Frontal cortex (tissue), 4 donors: ENCODE results near the gene AGBL4. TPM values are rescaled to one million over a fixed set of nuclear protein-coding genes. Genes with fewer than 3 reads are reported as not detected.

Experiments
- DNase-seq, 2 donors: peaks; one replicate each; pipeline ENCODE4 v3.0.0; 2012; ENCODE audit warnings: low spot score in 2 of 2
- FAIRE-seq: peaks from 2 replicates; lab custom pipeline; 2012; peaks lifted over from hg19 to GRCh38; lab: Jason Lieb, UNC
- total RNA-seq: library from RNA; depleted of rRNA; stranded (reverse); fragments of >200 nt; gene quantifications from one replicate; pipeline ENCODE4 v1.2.3, GENCODE V29; 2014
- donor health status: control.
- donor health status: control.
- donor health status: control.

The AGBL4 gene
- total RNA-seq, 1 donor from 2014 or later, result 3.3 TPM

DNA sequence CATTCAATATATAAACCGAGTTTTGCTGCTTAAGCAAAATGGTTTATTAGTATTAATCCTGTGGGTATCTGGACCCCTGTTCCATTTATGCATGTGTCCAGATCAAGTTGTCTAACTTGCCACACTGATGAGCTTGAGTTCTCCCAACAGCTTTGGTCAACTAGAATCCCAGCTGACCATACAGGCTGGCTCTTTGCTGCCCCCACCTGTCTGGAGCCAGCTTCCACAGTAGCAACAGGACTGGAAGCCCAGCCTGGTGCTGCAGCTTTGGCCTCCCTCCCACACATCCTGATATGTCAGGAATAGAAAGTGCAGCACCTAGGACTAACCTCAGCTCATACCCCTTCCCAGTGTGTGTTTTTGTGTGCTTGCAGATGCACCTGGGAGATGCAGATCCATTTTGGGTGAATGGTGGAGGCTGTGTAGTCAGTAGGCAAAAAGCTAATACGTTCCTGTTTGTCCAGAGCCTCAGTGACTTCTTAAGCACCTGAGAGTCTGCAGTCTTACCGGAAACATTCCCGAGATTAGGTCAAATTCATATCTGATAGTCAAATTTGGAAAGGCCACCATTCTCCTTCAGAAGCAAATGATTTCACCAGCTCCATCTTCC lies 1206.1 kb downstream of the AGBL4 start:
- FAIRE-seq (no peak), DNase-seq (peak; percentile 2 to 17)

DNA sequence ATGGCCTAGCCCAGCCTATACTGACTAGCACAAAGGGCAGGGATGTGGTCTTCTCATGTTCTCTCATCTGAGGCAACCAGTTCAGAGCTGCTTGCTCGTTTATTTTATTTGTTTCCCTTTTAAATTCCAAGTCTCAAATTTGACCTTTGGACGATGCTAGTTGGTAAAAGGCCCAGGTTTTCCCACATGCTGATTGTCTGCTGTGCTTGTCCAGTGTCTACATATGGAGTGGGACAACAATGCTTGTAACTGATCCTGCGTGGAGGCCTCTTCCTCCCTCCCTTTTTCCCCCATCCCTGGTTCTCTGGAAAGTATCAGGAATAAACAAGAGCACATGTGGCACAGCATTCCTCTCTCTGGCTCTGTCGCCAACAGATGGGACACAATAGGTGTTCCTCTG lies 1213.0 kb downstream of the AGBL4 start:
- FAIRE-seq, result no peak
- no peak for DNase-seq

DNA sequence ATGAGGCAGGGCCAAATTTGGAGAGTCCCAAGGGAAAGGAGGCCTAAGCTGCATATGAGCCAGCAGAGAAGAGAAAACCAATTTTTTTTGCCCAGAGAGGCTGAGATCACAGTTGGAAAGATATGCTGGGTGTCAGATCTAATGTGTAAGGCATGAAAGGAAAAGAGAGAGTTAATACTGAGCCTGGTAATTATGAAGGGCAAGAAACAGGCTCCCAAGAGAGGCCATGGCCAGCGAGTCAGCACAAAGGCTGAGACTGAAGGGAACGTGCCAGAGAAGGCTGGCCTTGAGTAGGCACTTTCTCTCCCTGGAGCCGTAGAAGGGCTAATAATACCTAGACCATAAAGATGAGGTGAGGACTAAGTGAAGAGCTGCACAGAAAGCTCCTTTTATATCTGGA lies 1215.3 kb downstream of the AGBL4 start:
- no peak for FAIRE-seq
- no peak for DNase-seq

DNA sequence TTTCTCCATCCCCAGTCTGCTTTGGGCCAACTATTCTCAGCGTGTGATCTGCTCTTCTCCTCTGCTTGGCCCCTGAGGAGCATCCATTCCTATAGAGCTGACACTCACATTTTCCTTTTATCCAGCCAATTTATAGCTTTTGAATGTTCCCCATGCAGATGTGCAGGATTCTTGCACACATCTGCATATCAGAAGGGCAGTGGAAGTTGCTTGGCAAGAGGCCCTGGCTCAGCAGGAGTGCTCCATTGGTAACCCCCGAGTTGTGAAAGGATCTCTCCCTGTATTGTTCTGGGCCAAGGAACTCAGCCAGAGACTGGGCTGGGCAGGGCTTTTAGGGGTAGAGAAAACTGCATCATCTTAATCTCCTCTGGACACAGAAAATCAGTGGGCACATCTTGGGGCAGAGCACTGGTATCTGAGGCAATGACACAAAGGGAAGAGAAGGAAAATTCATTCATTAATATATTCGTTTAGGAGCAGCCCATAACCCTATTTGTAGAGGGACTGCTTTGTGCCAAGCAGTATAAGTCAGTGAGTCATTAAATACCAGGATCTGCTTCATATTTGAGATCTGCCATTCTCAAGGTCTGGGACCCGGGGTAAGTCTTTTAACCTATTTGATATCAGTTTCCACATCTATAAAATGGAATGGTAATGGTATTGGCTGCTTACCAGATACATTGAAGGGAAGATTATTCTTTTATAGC lies 1216.0 kb downstream of the AGBL4 start:
- DNase-seq, result no peak
- FAIRE-seq, result no peak

DNA sequence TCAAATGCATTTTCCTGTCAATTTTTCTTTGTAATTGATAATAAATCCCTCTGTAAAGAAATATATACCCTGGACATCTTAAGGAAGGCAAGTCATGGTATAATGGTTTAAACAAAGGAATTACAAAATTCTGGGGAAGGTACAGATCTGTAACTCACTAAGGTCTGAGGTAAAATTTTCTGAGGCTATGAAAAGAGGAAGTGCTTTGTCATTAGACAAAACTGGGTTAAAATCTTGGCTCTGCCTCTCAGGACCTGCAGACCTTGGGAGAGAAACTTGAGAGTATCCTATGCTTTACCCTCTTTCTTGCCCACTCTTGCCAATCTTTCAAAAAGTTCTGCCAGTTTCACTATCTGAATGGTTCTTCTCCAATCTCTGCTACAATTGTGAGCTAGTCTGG lies 1220.3 kb downstream of the AGBL4 start:
- FAIRE-seq, result no peak
- no peak for DNase-seq

DNA sequence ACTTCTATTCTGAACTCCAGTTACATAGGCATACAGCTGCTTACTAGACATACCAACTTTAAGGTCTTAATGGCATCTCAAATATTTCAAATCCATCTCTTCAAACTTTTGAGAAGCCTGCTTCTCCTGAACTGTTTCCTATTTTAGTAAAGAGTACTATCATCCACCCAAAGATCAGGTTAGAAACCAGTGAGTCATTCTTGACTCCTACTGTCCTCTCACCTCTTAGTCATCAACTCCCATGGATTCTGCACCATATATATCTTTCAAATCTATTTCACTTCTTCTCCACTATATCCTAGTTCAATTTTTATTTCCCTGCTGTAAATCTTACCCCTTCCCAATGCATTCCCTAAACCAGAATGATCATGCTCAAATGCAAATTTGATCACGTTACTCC lies 1228.9 kb downstream of the AGBL4 start:
- FAIRE-seq, result no peak

DNA sequence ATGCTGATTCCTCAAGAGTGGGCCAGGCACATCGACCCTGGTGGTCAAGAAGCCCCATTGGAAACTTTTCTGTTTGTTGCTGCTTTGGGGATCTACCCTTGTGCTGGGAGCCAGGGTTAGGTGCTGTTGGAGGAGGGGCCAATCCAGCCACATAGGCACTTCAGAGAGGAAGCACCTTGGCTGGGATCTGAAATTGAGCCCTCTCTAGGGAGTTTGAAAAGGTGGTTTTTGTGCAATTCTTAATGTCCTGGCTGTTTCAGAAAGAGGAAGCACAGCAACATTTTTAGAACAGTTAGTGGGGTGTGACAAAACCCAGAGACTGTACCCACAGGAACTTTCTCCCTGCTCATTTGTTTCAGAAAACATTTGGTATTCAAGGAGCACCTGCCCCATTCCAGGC lies 1229.9 kb downstream of the AGBL4 start:
- DNase-seq (no peak), FAIRE-seq (no peak)

More for the DNA sequence above, 1228.9 kb downstream of the AGBL4 start:
- peak in 1 of 2 donors; percentile 6 for DNase-seq

DNA sequence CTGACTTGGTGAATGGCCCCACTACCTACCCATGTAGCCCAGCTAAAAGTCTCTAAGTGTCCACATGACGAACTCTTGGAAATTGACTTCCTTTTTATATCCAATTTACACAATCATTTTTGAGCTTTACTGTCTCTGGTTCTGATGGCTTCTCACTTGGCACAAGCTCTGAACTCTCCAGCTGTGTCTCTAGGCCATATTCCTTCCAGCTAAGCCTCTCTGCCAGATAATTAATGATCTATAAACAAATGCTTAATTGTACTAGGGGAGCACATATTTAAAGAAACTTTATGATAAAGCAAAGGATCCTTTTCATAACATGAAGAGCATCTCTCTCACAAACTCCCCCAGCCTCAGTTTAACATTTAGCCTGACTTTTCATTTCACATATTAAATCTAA lies 1230.8 kb downstream of the AGBL4 start:
- no peak for FAIRE-seq
- DNase-seq, result no peak

DNA sequence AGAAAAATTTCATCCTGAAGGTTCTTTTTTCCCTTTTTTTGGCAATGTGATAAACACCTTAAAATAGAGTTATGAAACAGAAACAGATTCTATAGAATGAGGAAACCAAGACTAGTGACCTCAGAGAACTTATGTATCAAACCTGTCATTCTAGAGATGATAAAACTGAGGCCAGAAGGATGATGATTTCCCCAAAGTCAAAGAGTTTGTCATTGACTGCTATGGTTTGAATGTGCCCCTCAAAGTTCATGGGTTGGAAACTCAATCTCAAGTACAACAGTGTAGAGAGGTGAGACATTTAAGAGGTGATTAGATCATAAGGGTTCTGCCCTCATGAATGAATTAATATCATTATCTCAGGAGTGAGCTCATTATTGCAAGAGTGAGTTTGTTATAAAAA lies 1233.4 kb downstream of the AGBL4 start:
- FAIRE-seq, result no peak
- no peak for DNase-seq

DNA sequence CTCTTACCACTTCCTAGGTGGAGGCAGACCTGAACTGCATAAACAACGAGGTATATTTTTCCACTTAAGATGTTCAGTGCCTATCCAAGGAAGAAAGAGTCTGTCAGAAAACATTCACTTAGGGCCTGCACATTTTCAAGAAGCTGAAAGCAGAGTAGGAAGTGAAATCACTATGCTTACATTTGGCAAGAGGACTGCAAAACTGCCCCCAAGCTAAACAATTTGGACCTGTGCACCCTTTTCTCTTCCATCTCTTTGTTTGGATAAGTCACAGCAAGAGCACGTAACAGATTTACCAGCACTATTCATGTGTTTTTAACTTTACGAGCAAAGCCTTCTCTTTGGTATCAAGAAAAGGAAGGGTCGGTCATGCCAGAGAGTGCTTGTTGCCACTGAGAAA lies 1233.9 kb downstream of the AGBL4 start:
- DNase-seq (no peak), FAIRE-seq (no peak)

DNA sequence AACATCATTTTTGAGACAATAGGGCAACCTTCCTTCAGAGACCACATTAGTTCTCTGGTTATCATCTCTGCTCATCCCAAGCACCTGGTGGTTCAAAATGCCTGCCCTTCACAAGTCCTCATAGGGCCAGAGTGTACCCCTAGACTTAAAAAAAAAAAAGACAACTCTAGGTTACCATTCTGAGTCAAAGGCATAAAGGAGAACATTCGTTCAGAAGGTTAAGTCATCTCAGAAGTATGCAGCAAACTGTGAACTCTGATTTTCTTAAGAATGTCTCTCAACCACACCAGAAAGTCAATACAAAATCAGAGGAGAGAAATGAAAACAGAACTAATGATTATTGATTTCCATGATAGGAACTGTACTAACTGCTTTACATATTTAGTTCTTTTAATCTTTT lies 1237.9 kb downstream of the AGBL4 start:
- DNase-seq, result no peak
- FAIRE-seq, result no peak

DNA sequence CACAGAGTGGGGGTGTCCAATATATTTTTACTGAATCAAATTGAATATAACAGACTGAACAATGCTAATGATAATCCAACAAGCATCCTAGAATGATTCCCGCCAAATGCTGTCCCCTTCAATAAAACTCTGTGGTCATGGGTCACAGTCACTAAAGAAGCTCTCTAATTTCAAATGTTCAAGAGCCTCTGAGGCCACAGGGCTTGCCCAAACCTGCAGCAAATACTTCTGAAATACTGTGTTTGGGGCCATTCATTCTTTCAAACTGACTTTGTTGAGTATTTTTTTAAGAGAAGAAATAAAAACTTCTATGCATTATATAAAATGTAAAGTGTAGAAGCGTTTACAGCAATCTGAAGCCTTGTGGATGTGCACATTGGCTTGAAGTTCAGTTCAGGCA lies 1239.5 kb downstream of the AGBL4 start:
- FAIRE-seq, result no peak
- DNase-seq, result no peak

DNA sequence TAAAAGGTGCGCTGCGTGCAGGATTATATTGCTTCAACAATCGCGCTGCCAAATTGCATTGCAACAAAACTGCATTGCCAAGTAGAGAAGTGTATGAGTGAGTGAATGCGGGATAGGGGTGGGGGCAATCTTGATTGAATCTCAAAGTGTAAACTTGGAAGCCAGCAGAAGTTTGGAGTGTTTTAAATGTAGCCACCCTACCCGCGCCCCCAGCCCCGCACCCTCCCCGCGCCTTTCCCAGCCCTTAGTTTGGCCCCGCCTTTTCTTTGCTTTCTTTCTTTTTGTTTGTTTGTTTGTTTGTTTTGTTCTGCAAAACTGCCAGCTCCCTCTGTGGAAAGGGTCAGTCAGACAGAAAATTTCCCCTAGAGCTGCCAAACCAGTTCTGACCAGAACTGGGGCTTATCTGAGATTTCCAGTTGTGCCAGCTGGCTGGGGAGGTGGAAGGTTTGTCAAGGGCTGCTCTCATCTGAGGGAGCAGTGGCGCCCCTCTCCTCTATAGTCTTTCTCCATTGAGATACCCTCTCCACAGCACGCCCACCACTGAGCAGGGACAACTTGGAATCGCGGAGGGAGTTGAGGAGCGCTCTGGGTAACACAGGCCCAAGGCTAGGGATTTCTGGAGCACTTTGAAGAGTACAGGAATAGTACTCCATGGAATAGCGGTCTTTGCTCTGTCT lies 1246.4 kb downstream of the AGBL4 start:
- DNase-seq (peak in 1 of 2 donors; percentile 16), FAIRE-seq (no peak)

DNA sequence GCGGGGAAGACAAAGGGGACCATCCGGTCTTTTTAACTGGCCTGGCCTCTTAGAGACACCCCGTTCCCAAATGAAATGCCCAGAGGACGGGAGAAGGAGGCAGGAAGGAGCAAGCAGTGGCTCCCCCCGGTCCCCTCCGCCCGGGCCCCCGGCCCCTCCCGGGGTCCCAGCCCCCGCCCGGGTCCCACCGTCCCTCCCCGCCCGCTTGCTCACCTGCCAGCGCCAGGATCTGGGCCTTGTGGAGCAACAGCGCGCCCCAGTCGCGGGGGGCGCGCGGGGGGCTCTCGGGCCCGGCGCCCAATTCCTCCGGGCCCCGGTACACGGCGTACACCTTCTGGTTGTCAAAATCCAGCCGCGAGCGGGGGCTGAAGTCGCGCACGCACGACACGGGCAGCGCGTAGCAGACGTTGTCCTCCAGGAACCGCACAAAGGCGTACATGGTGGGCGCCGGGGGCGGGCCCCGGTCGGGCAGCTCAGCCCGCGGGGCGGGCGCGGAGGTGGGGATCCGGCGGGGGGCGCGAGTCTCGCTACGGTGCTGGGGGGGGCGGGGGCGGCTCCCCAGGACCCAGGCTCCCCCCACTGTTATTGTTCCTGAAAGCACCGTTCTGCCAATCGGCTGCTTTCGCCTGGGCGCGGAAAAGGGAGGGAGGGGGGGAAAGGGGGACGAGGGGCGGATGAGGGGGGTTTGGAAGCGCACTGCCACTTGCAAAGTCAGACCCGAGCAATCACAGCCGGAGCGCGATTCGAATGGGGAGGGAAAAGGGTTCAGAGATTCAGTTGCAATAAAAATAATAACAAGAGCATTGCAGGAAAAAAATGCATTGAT lies 1247.1 kb downstream of the AGBL4 start, which contains the start of gene BEND5:
Gene BEND5 (minus strand): TSS at position 499 of the 826 bp plus-strand sequence. CDS start 60 bp downstream, at position 439.
- DNase-seq, result peak; percentile 68 to 69
- no peak for FAIRE-seq

DNA sequence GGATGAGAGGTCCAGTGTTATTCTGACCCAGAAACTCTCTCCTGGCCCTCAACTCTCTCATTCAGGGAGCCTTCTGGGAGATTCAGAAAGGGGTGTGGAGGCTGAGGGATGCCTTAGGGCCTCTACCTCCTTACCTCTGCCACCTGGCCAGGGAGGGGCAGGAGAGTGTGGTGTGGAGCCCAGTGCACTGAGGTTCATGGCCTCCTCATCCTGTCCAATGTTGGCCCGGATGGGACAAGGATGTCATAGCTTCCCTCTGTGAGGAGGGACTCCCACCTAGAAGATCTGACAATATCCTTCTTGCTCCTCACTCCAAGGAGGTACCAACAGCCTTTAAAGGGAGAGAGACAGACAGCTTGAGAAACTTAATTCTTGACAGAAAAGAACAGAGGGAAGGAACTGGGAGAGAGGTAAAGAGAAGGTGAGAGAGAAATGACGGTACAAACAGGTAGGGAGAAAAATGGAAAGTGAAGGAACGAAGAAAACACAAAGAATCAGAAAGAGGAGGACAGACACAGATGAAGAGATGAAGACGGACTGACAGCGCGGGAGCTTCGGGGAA lies 1247.8 kb downstream of the AGBL4 start:
- no peak for FAIRE-seq
- no peak for DNase-seq

DNA sequence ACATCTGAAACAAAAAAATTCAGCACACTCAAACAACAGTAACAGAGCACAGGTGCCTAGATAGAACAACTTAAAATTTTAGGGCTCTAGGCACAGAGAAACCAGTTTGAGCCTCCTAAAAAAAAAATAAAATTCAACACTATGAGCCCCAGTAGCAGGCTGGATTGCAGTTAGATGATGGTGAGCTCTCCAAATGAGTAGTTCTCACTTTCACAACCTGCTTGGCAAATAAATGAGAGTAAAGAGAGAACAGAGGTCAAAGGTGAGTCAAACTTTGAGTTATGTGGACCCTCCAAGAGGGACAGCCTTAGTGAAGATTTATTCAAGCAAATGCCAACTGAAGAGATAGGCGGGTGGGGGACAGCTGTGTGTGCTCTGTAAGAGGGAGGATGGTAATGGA lies 1250.6 kb downstream of the AGBL4 start:
- DNase-seq (no peak), FAIRE-seq (no peak)

DNA sequence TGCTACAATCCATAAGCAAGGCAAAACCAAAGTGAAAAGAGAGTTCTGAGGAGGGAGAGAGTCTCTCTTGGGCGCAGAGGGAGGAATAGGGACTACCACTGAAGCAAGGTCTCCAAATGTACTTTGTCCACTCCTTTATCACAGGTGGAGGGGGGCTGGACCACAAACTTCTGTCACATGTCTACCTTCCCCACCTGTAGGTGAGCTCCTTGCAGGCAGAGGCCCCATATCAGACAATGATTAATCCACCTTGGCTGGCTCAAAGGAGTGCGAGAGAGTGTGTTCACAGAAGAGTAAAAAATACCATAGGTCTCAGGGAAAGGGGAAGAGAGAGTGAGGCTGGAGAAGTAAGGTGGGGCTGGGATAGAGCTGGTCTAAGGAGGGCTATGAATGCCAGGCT lies 1251.5 kb downstream of the AGBL4 start:
- DNase-seq (no peak), FAIRE-seq (no peak)

DNA sequence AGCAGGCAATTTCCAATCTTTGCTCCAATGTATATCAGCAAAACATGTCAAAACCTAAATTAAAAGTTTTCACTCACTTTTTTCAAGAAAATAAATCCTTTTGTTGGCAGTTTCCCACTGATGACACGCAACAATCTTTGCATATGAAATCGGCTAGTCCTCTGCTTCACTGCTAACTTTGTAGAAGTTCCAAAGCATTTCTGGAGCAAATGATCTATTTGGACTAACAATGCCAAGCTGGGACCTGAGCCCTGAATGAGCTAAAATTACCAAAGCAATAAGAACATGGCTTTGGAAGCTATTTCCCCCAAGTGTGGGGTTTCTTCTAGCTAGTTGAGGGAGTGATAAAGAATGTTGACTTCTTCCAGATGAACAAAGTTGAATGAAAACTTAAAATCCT lies 1252.2 kb downstream of the AGBL4 start:
- DNase-seq, result no peak
- FAIRE-seq, result no peak

DNA sequence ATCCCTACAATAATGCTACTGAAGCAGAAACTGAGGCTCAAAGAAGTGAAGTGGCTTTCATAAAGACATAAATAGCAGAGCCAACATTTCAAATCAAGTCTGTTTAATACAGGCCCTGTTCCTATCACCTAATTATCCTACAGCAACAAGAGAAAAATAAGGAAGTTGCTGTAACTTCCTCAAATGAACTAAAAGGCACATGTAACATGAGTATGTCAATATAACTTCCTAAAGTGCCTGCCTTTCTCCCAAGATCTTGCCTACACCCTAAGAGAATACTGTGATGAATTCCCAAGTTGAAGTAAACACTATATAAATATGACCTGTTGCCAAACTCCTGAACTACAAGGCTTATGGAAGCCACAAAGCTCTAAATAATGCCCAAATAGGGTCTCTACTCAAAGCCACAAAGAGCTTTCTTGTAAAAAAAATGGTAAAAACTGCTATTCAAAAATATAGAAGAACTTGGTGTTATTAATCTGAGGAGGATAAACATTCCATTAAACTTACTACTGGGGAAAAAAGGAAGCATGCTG lies 1255.7 kb downstream of the AGBL4 start:
- no peak for FAIRE-seq
- no peak for DNase-seq

DNA sequence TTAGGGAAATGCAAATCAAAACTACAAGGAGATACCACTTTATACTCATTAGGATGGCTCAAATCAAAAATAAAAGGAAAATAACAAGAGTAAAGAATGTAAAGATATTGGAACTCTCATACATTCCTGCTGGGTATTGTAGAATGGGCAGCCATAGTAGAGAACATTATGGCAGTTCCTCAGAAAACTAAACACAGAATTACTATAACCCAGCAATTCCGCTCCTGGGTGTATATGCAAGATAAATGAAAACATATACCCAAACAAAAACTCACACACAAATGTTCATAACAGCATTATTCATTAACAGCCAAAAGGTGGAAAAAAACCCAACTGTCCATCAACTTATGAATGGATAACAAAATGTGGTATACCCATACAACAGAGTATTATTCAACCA lies 1258.4 kb downstream of the AGBL4 start:
- DNase-seq (no peak), FAIRE-seq (no peak)
